Tibial nerve (tissue), 4 donors: ENCODE data around the gene RHEB.

Source experiments
- EP300 ChIP-seq, 2 donors: sonication (generic); formaldehyde crosslinking; IDR thresholded peaks; one replicate each; pipeline ENCODE4 v1.6.1; 2017; ENCODE audit warnings: antibody characterized with exemption in 2 of 2, mild to moderate bottlenecking in 1 of 2
- POLR2A ChIP-seq, 2 donors: fragments of 450-650 bp; IDR thresholded peaks; one replicate each; pipeline ENCODE4 v1.6.1; 2017; ENCODE audit warnings: antibody characterized with exemption in 2 of 2, mild to moderate bottlenecking in 2 of 2, moderate library complexity in 2 of 2
- TF ChIP-seq, protein P1 (sequence below), 5 experiments: fragments of 200-600 bp in 3 of 5; fragments of 450-650 bp in 2 of 5; sonication (generic) in 3 of 5; IDR thresholded peaks; one replicate each; pipeline ENCODE4 v1.5.1; 2016 to 2019; ENCODE audit warnings: antibody characterized with exemption in 5 of 5, mild to moderate bottlenecking in 3 of 5, moderate library complexity in 2 of 5

DNA sequence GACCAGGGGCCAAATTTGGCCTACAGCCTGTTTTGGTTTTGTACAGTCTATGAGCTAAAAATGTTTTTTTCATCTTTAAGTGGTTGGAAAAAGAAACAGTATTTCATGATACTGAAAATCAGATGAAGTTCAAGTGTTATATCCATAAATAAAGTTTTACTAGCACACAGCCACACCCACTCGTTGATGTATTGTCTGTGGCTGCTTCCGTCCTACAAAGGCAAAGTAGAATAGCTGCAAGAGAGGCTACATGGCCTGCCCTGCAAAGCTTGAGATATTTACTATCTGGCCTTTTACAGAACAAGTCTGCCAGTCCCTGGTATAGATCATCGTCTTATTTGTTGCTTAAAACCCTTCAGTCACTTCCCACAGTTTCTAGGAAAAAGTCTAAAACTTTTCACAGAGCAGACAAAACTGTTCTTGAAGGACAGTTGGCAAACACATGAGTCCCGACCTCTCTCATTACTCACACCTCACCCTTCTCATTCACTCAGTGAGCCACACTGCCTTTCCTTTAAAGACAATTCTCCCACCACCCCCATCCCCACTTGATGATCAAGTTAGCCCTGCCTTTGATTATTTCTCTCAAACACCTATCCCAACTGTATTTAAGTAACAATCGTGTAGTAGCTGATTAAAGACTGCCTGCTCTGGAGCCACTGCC, 9.9 kb downstream of the RHEB start:
- TF ChIP-seq, protein P1, sequence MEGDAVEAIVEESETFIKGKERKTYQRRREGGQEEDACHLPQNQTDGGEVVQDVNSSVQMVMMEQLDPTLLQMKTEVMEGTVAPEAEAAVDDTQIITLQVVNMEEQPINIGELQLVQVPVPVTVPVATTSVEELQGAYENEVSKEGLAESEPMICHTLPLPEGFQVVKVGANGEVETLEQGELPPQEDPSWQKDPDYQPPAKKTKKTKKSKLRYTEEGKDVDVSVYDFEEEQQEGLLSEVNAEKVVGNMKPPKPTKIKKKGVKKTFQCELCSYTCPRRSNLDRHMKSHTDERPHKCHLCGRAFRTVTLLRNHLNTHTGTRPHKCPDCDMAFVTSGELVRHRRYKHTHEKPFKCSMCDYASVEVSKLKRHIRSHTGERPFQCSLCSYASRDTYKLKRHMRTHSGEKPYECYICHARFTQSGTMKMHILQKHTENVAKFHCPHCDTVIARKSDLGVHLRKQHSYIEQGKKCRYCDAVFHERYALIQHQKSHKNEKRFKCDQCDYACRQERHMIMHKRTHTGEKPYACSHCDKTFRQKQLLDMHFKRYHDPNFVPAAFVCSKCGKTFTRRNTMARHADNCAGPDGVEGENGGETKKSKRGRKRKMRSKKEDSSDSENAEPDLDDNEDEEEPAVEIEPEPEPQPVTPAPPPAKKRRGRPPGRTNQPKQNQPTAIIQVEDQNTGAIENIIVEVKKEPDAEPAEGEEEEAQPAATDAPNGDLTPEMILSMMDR (IDR thresholded peaks at IDR 0.05) = no peak
- TF ChIP-seq POLR2A (IDR thresholded peaks at IDR 0.05) (no peak), EP300 (IDR thresholded peaks at IDR 0.05) (no peak)
